NB4 (cell line): ENCODE data around the gene SKP1.
A peak's percentile ranks its signal among the peaks of the same experiment; 100 is the strongest.

Experiments used
- DNase-seq: peaks from one replicate; pipeline ENCODE4 v3.0.0; 2010; ENCODE audit warnings: low read depth
- H3K4me3 ChIP-seq: one replicate; pipeline ENCODE4 v1.5.1; 2011; ENCODE audit warnings: mild to moderate bottlenecking, low read depth, low read length, moderate library complexity
- MYC ChIP-seq: IDR thresholded peaks from 2 replicates; pipeline ENCODE4 v1.6.1; 2011; ENCODE audit warnings: low read depth, low read length
- POLR2A ChIP-seq: IDR thresholded peaks from 2 replicates; pipeline ENCODE4 v1.6.1; 2011; ENCODE audit warnings: mild to moderate bottlenecking; ENCODE audit not compliant: insufficient read length; ENCODE audit errors: extremely low read depth
- TF ChIP-seq, protein P1 (sequence below): IDR thresholded peaks from 2 replicates; pipeline ENCODE4 v1.6.1; 2011; ENCODE audit warnings: low read depth, low read length
- TF ChIP-seq, protein P2 (sequence below): IDR thresholded peaks from one replicate; pipeline ENCODE4 v1.5.1; 2012; ENCODE audit warnings: low read depth, low read length

Gene SKP1

DNA sequence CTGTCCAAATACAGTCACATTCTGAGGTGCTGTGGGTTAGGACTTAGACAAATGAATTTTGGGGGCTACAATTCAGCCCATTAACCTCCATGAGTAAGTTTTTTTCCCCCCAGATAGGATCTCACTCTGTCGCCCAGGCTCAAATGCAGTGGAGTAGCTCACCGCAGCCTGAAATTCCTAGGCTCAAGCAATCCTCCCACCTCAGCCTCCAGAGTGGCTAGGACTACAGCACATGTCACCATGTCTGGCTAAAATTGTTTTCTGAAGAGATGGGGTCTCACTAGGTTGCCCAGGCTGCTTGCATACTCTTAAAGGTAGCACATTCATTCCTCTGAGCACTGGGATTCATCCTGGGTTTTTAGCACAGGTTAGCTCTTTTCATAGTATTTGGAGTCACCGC is 26.9 kb upstream of the SKP1 start:
- no peak for DNase-seq
- no peak overlapping the region for H3K4me3 ChIP-seq
- TF ChIP-seq, protein P1, sequence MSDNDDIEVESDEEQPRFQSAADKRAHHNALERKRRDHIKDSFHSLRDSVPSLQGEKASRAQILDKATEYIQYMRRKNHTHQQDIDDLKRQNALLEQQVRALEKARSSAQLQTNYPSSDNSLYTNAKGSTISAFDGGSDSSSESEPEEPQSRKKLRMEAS: no peak
- TF ChIP-seq, protein P2, sequence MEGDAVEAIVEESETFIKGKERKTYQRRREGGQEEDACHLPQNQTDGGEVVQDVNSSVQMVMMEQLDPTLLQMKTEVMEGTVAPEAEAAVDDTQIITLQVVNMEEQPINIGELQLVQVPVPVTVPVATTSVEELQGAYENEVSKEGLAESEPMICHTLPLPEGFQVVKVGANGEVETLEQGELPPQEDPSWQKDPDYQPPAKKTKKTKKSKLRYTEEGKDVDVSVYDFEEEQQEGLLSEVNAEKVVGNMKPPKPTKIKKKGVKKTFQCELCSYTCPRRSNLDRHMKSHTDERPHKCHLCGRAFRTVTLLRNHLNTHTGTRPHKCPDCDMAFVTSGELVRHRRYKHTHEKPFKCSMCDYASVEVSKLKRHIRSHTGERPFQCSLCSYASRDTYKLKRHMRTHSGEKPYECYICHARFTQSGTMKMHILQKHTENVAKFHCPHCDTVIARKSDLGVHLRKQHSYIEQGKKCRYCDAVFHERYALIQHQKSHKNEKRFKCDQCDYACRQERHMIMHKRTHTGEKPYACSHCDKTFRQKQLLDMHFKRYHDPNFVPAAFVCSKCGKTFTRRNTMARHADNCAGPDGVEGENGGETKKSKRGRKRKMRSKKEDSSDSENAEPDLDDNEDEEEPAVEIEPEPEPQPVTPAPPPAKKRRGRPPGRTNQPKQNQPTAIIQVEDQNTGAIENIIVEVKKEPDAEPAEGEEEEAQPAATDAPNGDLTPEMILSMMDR: no peak
- TF ChIP-seq POLR2A (no peak), MYC (no peak)

DNA sequence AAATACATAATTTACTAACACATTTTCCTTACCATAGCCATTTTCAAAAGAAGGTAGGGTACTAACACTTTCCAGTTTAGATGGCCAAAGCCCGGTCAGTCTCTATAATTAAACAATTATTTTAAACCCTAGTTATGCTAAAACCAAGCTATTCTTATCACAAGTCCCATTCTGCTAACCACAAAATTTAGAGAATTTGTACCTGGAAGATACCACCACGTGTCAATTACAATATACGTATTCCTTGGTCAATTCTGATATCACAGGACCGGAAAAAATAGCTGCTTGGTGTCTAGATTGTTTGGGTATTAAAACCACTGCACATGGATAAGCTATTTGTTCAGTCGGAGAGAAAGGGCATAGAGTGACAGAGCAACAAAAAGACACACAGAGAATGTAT is 18.9 kb upstream of the SKP1 start:
- TF ChIP-seq, protein P2: no peak
- TF ChIP-seq MYC (no peak), POLR2A (no peak)
- TF ChIP-seq, protein P1: no peak
- DNase-seq: no peak
- no peak overlapping the region for H3K4me3 ChIP-seq

DNA sequence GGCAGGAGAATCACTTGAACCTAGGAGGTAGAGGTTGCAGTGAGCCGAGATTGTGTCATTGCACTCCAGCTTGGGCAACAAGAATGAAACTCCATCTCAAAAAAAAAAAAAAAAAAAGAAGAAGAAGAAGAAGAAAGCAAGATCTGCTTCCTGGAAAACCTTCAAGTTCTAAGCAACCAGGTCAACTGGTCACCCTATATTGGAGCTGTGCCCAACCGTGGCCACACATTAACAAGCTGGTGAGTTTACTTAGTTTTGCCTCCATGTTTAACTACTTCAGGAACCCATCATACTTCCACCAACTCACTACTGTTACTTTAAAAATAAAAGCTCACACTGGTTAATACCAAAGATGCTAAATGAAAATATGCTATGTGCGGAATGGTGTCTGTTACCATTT is 12.3 kb upstream of the SKP1 start:
- no peak overlapping the region for H3K4me3 ChIP-seq
- TF ChIP-seq, protein P2: no peak
- TF ChIP-seq MYC: no peak
- TF ChIP-seq, protein P1: no peak
- no peak for TF ChIP-seq POLR2A
- DNase-seq: no peak

DNA sequence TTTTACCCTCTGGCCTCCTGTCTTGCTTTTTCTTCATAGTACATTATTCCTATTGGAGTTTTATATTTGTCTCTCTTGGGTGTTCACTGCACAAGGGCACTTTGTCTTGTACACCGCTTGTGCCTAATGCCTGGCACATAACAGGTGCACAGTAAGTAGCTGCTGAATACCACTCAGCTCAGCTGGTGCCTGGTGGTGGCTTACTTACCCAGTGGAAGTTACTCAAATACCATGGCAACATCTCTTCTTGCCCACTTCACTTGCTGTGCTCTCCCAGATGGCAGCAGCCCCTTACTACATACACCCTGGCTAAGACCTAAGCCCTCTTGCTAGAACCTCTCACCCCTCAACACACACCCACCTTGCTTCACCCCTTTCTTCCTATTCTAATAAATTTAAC is 11.3 kb upstream of the SKP1 start:
- TF ChIP-seq MYC (no peak), POLR2A (no peak)
- TF ChIP-seq, protein P1: no peak
- TF ChIP-seq, protein P2: no peak
- no peak for DNase-seq
- H3K4me3 ChIP-seq: no peak overlapping the region

DNA sequence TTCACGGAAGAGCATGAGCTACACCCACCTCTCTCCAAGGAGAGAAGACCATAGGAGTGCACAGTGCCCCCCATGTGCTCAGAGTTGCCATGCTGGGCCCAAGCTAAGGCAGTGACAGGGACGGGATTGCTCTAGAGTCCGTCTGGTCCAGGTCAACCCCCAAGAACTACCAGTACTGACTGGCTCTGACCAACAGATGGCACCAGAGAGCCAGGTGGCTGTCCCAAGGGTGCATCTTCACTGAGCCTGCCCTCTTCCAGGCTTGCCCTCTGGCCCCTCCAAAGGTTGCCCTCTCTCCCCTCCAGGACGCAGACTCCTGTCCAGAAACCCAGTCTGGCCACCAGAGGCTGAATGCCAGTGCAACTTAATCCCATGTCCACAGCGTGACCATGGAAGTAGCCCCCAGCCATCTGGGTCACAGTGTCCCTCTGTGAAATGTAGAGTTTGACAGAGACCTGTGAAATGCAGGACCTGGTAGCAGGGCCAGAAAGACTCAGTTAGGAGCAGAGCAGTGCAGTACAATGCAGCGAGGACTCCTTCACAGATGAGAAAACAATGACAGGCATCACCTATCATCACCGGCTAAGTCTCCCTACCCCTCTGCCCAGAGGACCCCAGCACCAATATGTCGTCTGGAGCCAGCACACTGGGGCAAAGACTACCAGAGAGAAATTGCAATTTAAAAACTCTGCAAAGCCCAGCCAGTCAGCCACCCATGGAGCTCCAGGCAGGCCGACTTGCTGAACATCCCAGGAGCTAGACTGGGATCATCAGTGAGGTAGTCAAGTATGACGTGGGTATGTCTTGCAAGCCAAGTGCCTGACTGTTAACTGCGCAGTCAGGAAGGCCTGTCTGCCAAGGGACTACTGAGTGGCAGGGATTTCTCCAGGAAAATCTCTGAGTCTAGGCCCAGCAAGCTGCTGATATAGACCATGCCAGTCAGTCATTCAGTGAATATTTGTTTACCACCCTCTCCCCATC is 7.7 kb upstream of the SKP1 start:
- peak; percentile 72 for DNase-seq
- TF ChIP-seq POLR2A: no peak
- TF ChIP-seq, protein P2: peak; percentile 88
- no peak overlapping the region for H3K4me3 ChIP-seq
